K562 (cell line): ENCODE data around the gene NEDD4L.

Experiments
- BHLHE40 ChIP-seq: IDR thresholded peaks from 2 replicates; pipeline ENCODE4 v1.6.1; 2011; ENCODE audit warnings: low read length, improper control_type of control experiment
- CTCF ChIP-seq, 3 experiments: IDR thresholded peaks in 2 of 3; conservative IDR thresholded peaks in 1 of 3; 2 replicates each; pipeline ENCODE4 v1.5.1; 2011 to 2012; ENCODE audit warnings: low read length in 3 of 3, mild to moderate bottlenecking in 3 of 3, control low read depth in 2 of 3, improper control_type of control experiment in 1 of 3, inconsistent platforms in 1 of 3, low read depth in 1 of 3, mixed read lengths in 1 of 3, moderate library complexity in 1 of 3; ENCODE audit not compliant: insufficient read depth in 2 of 3
- ELF1 ChIP-seq: fragments of 200-800 bp; sonication (Bioruptor generic); IDR thresholded peaks from 2 replicates; pipeline ENCODE4 v1.6.1; 2016; ENCODE audit warnings: missing genetic modification characterization, missing compliant biosample characterization
- L3MBTL2 ChIP-seq: fragments of 450-650 bp; IDR thresholded peaks from 2 replicates; pipeline ENCODE4 v1.6.1; 2016; ENCODE audit warnings: mild to moderate bottlenecking, moderate library complexity
- MBD2 ChIP-seq: sonication (generic); IDR thresholded peaks from 2 replicates; pipeline ENCODE4 v1.6.1; 2016; ENCODE audit warnings: low read depth, borderline replicate concordance
- MEF2D ChIP-seq: conservative IDR thresholded peaks from 2 replicates; pipeline ENCODE4 v1.6.1; 2016; ENCODE audit warnings: low read depth, missing genetic modification characterization, missing compliant biosample characterization
- POLR2A ChIP-seq: fragments of 450-650 bp; conservative IDR thresholded peaks from 2 replicates; pipeline ENCODE4 v1.6.1; 2016
- TARDBP ChIP-seq: fragments of 450-650 bp; IDR thresholded peaks from 2 replicates; pipeline ENCODE4 v1.6.1; 2016
- ZNF77 ChIP-seq: fragments of 250-450 bp; sonication (Bioruptor Pico); IDR thresholded peaks from 2 replicates; pipeline ENCODE4 v1.5.0; 2020

- no peak for TF ChIP-seq ELF1 (tag)
- no peak for TF ChIP-seq L3MBTL2
- TF ChIP-seq MEF2D (tag) = no peak
- peak; percentile 18; the same call in 1 of the 2 replicates for TF ChIP-seq POLR2A
- TF ChIP-seq BHLHE40 = no peak
- TF ChIP-seq MBD2 = no peak
- no peak for TF ChIP-seq TARDBP
- TF ChIP-seq CTCF (IDR thresholded peaks at IDR 0.05 in 2 of 3, conservative IDR thresholded peaks at IDR 0.05 in 1 of 3; ENCODE audit: insufficient read depth in 2 of 3, low read depth in 1 of 3, low read length in 3 of 3) = no peak
- no peak for TF ChIP-seq ZNF77
These were observed 1.1 kb upstream of the NEDD4L start for GRCh38 chr18:58042826-58043490.
